ENCODE data around the gene SIGLEC6.

Gene SIGLEC6

DNA sequence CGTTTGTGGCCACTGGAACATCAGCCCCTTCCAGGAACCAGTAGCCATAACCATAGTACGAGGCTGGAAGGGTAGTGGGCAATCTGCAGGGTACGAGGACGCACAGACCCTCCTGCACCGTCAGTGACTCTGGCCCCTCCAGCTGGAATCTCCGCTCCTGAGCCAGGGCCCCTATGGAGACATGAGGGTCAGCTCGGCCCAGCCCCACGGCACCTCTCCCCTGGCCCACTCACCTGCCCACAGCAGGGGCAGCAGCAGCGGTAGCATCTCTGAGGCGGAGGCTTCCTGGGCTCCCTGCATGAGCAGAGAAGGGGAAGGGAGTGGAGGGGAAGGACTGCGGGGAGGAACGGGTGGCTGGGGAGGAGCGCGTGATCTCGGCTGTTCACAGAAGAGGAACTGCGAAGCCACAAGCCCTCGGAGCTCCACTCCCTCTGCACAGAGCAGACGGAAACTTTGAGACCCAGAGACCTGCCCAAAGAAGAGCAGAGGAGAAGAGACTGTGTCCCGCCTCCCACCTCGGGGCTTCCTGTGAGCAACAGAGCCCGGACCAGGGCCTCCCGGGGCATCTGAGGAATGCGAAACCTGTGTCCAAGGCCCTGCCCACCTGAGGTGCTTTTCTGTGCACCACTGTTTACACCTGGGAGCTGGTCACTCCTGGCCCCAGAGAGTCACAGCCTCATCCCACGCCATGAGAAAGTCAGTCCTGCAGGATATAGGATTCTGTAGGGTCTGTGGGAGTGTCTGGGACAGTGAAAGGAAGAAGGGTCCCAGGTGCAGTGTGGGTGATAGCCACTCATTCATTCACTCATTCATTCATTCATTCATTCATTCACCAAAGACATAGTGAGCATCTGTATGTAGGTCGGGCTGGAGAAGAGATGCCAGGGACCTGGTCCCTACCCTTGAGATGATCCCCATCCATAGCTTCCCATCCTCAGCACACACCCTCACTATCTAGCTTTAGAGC, at the start of gene SIGLEC6:
Gene SIGLEC6 (minus strand): TSS at position 322 of the 967 bp plus-strand sequence. CDS start 22 bp downstream, at position 300.
- FAIRE-seq, result no peak

GRCh38 chr19:51576850-51577249, 45.4 kb upstream of the SIGLEC6 start:
- no peak for FAIRE-seq

GRCh38 chr19:51573331-51573730, 41.9 kb upstream of the SIGLEC6 start:
- no peak for FAIRE-seq

DNA sequence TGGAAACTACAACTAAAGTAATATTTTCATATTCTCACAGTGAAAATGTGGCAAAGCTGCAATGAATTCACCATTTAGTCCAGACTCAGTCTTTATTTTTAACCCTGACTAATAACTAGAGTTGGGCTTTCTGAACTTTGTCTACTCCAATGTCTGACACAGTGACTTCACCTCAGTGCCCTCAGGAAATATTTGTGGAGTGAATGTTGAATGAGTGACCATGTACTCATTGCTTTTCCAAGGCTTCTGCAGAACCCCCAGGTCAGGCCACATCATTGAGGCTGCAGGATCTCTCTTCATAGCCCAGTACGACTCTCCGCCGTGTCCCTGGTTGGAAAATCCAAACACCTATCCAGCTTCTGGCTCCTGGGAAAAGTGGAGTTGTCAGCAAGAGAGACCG, 41.4 kb upstream of the SIGLEC6 start:
- no peak for FAIRE-seq

DNA sequence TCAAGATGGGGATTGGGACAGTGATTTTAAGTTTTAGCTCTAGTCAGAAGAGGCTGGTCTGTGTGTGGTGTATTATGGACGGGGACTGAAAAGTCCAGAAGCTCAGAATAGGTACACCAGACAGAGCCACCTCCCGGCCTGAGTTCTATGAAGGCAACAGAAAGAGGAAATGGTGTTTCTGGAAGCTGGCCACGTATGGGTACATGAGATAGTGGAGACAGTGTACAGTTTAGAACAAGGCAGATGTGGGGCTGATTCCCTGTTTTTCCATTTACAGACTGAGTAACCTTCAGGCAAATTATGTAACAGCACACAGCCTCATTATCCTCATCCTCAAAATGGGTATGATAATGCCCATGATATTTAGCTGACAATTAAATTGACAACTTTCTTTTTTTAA, 40.9 kb upstream of the SIGLEC6 start:
- no peak for FAIRE-seq

GRCh38 chr19:51571599-51571998, 40.1 kb upstream of the SIGLEC6 start:
- FAIRE-seq, result no peak

DNA sequence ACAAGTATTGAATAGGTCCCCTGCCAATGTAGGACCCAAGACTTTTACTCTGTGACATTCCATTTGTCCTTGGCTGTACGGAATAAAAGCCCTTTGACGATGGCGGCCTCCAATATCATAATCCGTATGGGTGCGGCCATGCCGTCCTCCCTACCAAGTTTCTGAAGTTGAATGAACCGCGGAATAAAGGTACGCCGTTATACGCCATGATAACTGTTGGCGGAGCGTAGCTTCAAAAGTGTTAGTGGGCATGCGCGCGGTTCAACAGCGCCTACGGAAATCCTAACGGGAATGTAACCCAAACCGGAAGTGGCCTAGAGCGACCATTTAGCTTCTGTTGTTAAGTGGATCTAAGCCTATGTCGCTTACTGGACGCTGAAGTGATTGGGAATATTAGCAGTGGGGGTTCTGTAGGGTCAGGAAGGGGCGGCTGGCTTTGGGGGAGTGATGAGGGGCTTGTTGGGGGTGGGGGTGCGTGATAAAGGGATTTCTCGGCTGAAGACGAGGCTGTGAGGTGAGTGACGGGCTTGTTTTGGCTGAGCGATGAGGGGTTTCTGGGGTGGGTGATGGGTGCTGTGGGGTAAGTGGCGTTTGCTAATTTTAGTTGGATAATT, 39.6 kb upstream of the SIGLEC6 start, which contains the start of gene ZNF175:
Gene ZNF175 (plus strand): TSS at position 322 of the 614 bp plus-strand sequence. CDS start 2,047 bp downstream, outside the sequence.
- FAIRE-seq, result peak; percentile 99

GRCh38 chr19:51568456-51568855, 37.0 kb upstream of the SIGLEC6 start:
- no peak for FAIRE-seq

GRCh38 chr19:51567583-51567982, 36.1 kb upstream of the SIGLEC6 start:
- FAIRE-seq, result no peak

DNA sequence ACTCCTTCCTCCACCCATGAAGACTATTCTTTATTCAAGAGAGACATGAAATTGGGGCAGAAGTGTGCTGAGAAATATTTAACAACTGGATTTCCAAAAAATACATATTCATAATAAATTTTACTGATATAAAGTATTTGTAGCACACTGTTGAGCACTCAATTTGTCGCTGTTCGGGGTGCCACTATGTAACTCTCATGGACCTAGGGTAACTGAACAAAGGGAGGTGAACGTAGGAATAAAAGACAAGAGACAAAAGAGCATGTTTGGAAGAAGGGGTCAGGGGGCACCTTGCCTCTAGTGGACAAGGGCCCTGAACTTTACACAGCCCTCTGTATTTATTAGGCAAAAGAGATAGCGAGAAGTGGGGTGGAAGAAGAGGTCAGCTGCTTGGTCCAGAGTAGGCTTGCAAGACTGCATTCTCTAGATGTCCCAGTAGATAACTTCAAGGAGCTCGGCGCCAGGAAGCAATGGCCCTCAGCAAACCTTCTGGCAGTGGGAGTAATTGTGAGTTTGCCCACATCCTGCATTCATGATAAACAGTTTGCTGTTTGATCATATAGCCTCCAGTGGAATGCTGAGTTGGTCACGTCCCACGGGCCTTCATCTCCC, 35.1 kb upstream of the SIGLEC6 start:
- FAIRE-seq, result no peak

- no peak for FAIRE-seq
Observed at GRCh38 chr19:51565583-51565982, 34.1 kb upstream of the SIGLEC6 start.

GRCh38 chr19:51564791-51565190, 33.3 kb upstream of the SIGLEC6 start:
- no peak for FAIRE-seq

DNA sequence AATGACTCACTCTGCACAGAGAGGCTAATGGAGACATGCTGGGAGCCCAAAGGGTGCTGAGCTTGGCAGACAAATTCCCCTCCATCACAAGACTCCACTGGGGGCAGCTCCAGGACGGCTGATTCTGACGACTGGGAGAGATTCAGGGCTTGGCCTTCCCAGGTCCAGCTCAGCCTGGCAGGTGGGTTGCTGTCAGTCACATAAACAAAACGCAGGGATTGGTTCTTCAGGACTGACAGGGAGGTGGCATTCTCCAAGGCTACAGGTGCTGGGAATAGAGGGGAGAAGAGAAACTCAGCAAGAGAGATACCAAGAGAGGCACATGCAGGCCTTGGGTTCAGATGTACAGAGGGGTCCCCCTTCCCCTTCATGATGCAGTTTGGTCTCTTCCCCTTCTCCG, 28.9 kb upstream of the SIGLEC6 start:
- FAIRE-seq, result no peak

DNA sequence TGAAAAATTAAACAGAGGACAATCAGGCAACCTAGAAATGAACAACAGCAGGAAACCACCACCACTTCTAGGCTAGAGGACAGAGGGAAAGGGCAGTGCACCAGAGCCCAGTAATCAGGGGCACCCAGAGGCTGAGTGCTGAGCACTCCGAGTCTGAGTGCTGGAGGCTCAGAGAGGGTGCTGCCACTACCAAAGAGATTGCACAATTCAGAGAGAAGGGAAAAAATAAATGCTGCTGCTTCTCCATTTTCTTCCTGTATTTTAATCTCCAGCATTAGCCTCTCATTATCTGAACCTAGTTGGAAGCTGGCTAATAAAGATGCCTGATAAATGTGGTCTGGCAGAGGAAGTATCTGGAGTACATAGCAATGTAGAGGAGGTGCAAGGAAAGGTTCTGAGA, 27.8 kb upstream of the SIGLEC6 start:
- FAIRE-seq, result no peak

- no peak for FAIRE-seq
Observed at GRCh38 chr19:51552996-51553725, 21.7 kb upstream of the SIGLEC6 start.

GRCh38 chr19:51552608-51552995, 21.1 kb upstream of the SIGLEC6 start:
- FAIRE-seq, result no peak

DNA sequence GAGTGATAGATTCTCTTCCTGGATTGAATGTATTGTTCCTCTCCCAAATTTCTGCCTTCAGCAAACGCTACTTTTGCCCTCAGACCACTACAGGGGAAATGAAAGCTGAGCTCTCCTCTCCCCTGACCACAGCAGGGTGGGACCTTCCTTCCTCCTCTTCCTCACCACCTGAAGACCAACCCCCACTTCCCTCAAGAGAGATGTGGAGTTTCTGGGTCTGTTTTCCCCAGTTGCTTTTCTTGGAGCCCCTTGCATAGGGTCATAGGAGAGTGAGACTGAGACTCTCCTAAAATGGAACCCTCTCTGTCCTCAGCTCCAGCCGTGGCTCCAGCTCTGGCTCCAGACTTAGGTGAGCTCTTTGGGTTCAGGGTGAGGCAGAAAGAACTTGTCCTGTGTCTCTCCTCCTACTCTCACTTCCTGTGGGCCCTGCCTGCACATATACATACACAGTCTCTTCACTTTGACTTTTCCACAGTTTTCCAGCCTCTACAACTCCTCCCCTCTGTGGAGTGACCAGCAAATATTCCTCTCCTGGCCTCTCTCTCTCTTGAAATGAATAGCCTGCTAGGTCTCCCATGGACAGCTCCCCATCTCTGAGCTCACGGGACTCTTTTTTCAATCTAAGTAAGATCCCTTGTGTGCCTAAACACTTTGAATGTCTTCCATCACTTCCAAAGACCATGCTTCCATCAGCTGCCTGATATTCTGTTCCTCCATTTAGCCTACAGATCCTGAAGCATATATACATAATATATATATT, 20.4 kb upstream of the SIGLEC6 start:
- FAIRE-seq, result no peak

GRCh38 chr19:51550848-51551672, 19.6 kb upstream of the SIGLEC6 start:
- FAIRE-seq, result no peak

DNA sequence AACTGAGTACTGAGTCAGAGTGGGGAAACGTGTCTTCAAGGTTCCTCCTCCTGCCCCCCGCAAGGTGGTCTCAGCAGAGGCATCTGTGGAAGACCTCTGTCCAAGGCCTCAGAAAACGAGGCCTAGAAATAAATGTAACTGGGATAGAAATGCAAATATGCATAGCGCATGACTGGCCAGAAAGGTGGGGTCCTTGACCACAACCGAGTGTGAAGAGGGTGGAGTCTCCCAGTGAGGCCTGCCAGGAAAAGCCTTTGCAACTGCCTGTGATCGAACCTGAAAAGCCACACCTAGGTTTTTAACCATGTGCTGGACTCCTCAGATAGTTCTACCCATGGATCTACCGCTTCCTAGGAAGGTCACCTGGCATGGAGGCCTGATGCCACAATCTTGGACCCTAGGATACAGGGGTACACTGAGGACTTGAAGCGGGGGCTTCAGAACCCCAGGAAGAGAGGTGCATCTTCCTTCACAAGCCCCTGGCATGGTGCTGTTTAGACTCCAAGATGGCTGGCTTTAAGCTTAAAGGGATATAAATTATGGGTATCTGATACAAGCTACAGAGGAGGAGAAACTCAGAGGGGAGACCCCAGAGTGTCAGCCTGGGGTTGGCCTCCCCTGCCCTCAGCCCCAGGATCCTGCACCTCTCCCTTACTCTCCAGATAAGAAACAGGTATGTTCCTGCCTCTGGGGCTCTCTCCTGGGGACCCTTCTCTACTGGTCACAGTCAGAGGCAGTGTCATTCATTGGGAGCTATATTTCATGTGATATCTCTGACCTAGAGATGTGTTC, 18.3 kb upstream of the SIGLEC6 start:
- FAIRE-seq, result no peak

- no peak for FAIRE-seq
Observed at GRCh38 chr19:51548891-51549305, 17.4 kb upstream of the SIGLEC6 start.

All from endometrium (tissue), 2 donors.